IgD-negative memory B cell (primary cell): ENCODE data around the gene CYREN. TPM values are rescaled to one million over a fixed set of nuclear protein-coding genes. Genes with fewer than 3 reads are reported as not detected.

Experiments used
- H3K27ac Mint-ChIP-seq, 3 donors: one replicate each; pipeline ENCODE4 v1.8.0; 2020 to 2022; ENCODE audit warnings: mild to moderate bottlenecking in 3 of 3, mixed read lengths in 3 of 3, moderate library complexity in 1 of 3
- H3K27me3 Mint-ChIP-seq: one replicate; pipeline ENCODE4 v1.8.0; 2021; ENCODE audit warnings: mixed read lengths
- H3K36me3 Mint-ChIP-seq: one replicate; pipeline ENCODE4 v1.8.0; 2020; ENCODE audit warnings: mild to moderate bottlenecking, mixed read lengths
- H3K4me1 Mint-ChIP-seq, 3 donors: one replicate each; pipeline ENCODE4 v1.8.0; 2020 to 2022; ENCODE audit warnings: mixed read lengths in 3 of 3, mild to moderate bottlenecking in 1 of 3
- H3K4me3 Mint-ChIP-seq, 4 donors: one replicate each; pipeline ENCODE4 v1.8.0; 2020 to 2022; ENCODE audit warnings: mild to moderate bottlenecking in 4 of 4, mixed read lengths in 4 of 4, moderate library complexity in 3 of 4
- H3K9me3 Mint-ChIP-seq, 3 donors: one replicate each; pipeline ENCODE4 v1.8.0; 2020 to 2021; ENCODE audit warnings: mixed read lengths in 3 of 3, mild to moderate bottlenecking in 1 of 3
- polyA plus RNA-seq: library from polyadenylated mRNA; unstranded; fragments of 300-500 nt; fragmentation: Illumina TruSeq; gene quantifications from one replicate; pipeline ENCODE4 v1.2.3, GENCODE V29; 2021

Gene CYREN
- polyA plus RNA-seq, 1 donor from 2014 or later: 39.5 TPM

GRCh38 chr7:135205850-135206249, 35.3 kb upstream of the CYREN start:
- no peaks in the 10 kb centered on the region for H3K27me3 Mint-ChIP-seq
- H3K4me3 Mint-ChIP-seq: no peak overlapping the region
- peaks cover 4% of the 10 kb centered on the region for H3K36me3 Mint-ChIP-seq

GRCh38 chr7:135204876-135205275, 34.4 kb upstream of the CYREN start:
- H3K36me3 Mint-ChIP-seq: peaks cover 4% of the 10 kb centered on the region
- H3K27ac Mint-ChIP-seq: no peak overlapping the region

More at GRCh38 chr7:135205850-135206249, 35.3 kb upstream of the CYREN start:
- Mint-ChIP-seq H3K4me1 (peaks cover 27 to 39% (median 28%) of the 10 kb centered on the region in 3 donors), H3K27ac (peak overlapping the region in 1 of 3 donors; percentile 63), H3K9me3 (no peaks in the 10 kb centered on the region)

GRCh38 chr7:135204341-135204749, 33.8 kb upstream of the CYREN start:
- Mint-ChIP-seq H3K36me3 (peaks cover 9% of the 10 kb centered on the region), H3K4me3 (no peak overlapping the region), H3K27me3 (no peaks in the 10 kb centered on the region), H3K9me3 (no peaks in the 10 kb centered on the region), H3K27ac (no peak overlapping the region), H3K4me1 (peaks cover 24 to 32% (median 24%) of the 10 kb centered on the region in 3 donors)

More at GRCh38 chr7:135204876-135205275, 34.4 kb upstream of the CYREN start:
- Mint-ChIP-seq H3K4me3 (no peak overlapping the region), H3K4me1 (peaks cover 24 to 36% (median 27%) of the 10 kb centered on the region in 3 donors), H3K27me3 (no peaks in the 10 kb centered on the region), H3K9me3 (no peaks in the 10 kb centered on the region)

- Mint-ChIP-seq H3K9me3 (no peaks in the 10 kb centered on the region), H3K4me1 (peaks cover 4 to 9% (median 9%) of the 10 kb centered on the region in 3 donors), H3K27ac (no peak overlapping the region), H3K4me3 (no peak overlapping the region), H3K36me3 (peaks cover 11% of the 10 kb centered on the region), H3K27me3 (no peaks in the 10 kb centered on the region)
Measured at GRCh38 chr7:135201350-135201749, 30.8 kb upstream of the CYREN start.

GRCh38 chr7:135200821-135201331, 30.4 kb upstream of the CYREN start:
- Mint-ChIP-seq H3K4me3 (no peak overlapping the region), H3K4me1 (peaks cover 4 to 9% (median 7%) of the 10 kb centered on the region in 3 donors), H3K9me3 (no peaks in the 10 kb centered on the region), H3K27me3 (no peaks in the 10 kb centered on the region), H3K36me3 (peaks cover 7% of the 10 kb centered on the region), H3K27ac (no peak overlapping the region)

GRCh38 chr7:135199439-135199838, 28.9 kb upstream of the CYREN start:
- Mint-ChIP-seq H3K9me3 (no peaks in the 10 kb centered on the region), H3K36me3 (peaks cover 7% of the 10 kb centered on the region), H3K4me3 (no peak overlapping the region)

GRCh38 chr7:135197906-135198655, 27.6 kb upstream of the CYREN start:
- Mint-ChIP-seq H3K27ac (peak overlapping the region in 1 of 3 donors; percentile 13), H3K4me3 (no peak overlapping the region), H3K4me1 (peaks cover 2 to 9% (median 5%) of the 10 kb centered on the region in 3 donors), H3K27me3 (no peaks in the 10 kb centered on the region), H3K36me3 (peaks cover 12% of the 10 kb centered on the region), H3K9me3 (no peaks in the 10 kb centered on the region)

More at GRCh38 chr7:135199439-135199838, 28.9 kb upstream of the CYREN start:
- Mint-ChIP-seq H3K27ac (no peak overlapping the region), H3K4me1 (peaks cover 4 to 9% (median 7%) of the 10 kb centered on the region in 3 donors), H3K27me3 (no peaks in the 10 kb centered on the region)

- Mint-ChIP-seq H3K4me3 (no peak overlapping the region), H3K9me3 (no peaks in the 10 kb centered on the region), H3K27ac (no peak overlapping the region), H3K27me3 (no peaks in the 10 kb centered on the region), H3K36me3 (peaks cover 18% of the 10 kb centered on the region), H3K4me1 (peaks cover 2 to 5% (median 4%) of the 10 kb centered on the region in 3 donors)
Measured at GRCh38 chr7:135197343-135197742, 26.8 kb upstream of the CYREN start.

- Mint-ChIP-seq H3K9me3 (no peaks in the 10 kb centered on the region), H3K4me1 (peaks cover 0 to 3% (median 2%) of the 10 kb centered on the region in 3 donors), H3K27me3 (no peaks in the 10 kb centered on the region), H3K27ac (no peak overlapping the region), H3K4me3 (no peak overlapping the region), H3K36me3 (peaks cover 18% of the 10 kb centered on the region)
Measured at GRCh38 chr7:135195968-135196629, 25.6 kb upstream of the CYREN start.

- Mint-ChIP-seq H3K27ac (no peak overlapping the region), H3K27me3 (no peaks in the 10 kb centered on the region), H3K9me3 (no peaks in the 10 kb centered on the region), H3K4me1 (peaks cover 0 to 5% (median 2%) of the 10 kb centered on the region in 3 donors), H3K36me3 (peaks cover 26% of the 10 kb centered on the region), H3K4me3 (no peak overlapping the region)
Measured at GRCh38 chr7:135195156-135195555, 24.6 kb upstream of the CYREN start.

GRCh38 chr7:135194494-135195095, 24.1 kb upstream of the CYREN start:
- Mint-ChIP-seq H3K27me3 (no peaks in the 10 kb centered on the region), H3K27ac (no peak overlapping the region), H3K36me3 (peaks cover 30% of the 10 kb centered on the region), H3K9me3 (no peaks in the 10 kb centered on the region), H3K4me3 (no peak overlapping the region), H3K4me1 (peaks cover 4 to 5% (median 5%) of the 10 kb centered on the region in 3 donors)

- peaks cover 27% of the 10 kb centered on the region for H3K36me3 Mint-ChIP-seq
- H3K27ac Mint-ChIP-seq: no peak overlapping the region
- no peaks in the 10 kb centered on the region for H3K27me3 Mint-ChIP-seq
- H3K9me3 Mint-ChIP-seq: no peaks in the 10 kb centered on the region
- H3K4me3 Mint-ChIP-seq: no peak overlapping the region
- H3K4me1 Mint-ChIP-seq: peaks cover 6 to 11% (median 8%) of the 10 kb centered on the region in 3 donors
Measured at GRCh38 chr7:135193615-135194081, 23.1 kb upstream of the CYREN start.

GRCh38 chr7:135192914-135193536, 22.5 kb upstream of the CYREN start:
- no peaks in the 10 kb centered on the region for H3K9me3 Mint-ChIP-seq
- no peak overlapping the region for H3K27ac Mint-ChIP-seq
- peaks cover 9 to 12% (median 10%) of the 10 kb centered on the region in 3 donors for H3K4me1 Mint-ChIP-seq
- no peak overlapping the region for H3K4me3 Mint-ChIP-seq
- peaks cover 27% of the 10 kb centered on the region for H3K36me3 Mint-ChIP-seq
- H3K27me3 Mint-ChIP-seq: no peaks in the 10 kb centered on the region

- H3K36me3 Mint-ChIP-seq: peaks cover 40% of the 10 kb centered on the region
- peak overlapping the region in 1 of 3 donors; percentile 51 for H3K27ac Mint-ChIP-seq
- H3K4me1 Mint-ChIP-seq: peaks cover 12 to 21% (median 14%) of the 10 kb centered on the region in 3 donors
- no peaks in the 10 kb centered on the region for H3K9me3 Mint-ChIP-seq
- no peak overlapping the region for H3K4me3 Mint-ChIP-seq
- no peaks in the 10 kb centered on the region for H3K27me3 Mint-ChIP-seq
Measured at GRCh38 chr7:135190703-135191102, 20.2 kb upstream of the CYREN start.
